Measurements from ENCODE around the gene PIMREG. TPM values are rescaled to one million over a fixed set of nuclear protein-coding genes. Genes with fewer than 3 reads are reported as not detected.
A peak's percentile ranks its signal among the peaks of the same experiment; 100 is the strongest.

The PIMREG gene
- total RNA-seq, 1 experiment from 2014 or later: 28.3 TPM

DNA sequence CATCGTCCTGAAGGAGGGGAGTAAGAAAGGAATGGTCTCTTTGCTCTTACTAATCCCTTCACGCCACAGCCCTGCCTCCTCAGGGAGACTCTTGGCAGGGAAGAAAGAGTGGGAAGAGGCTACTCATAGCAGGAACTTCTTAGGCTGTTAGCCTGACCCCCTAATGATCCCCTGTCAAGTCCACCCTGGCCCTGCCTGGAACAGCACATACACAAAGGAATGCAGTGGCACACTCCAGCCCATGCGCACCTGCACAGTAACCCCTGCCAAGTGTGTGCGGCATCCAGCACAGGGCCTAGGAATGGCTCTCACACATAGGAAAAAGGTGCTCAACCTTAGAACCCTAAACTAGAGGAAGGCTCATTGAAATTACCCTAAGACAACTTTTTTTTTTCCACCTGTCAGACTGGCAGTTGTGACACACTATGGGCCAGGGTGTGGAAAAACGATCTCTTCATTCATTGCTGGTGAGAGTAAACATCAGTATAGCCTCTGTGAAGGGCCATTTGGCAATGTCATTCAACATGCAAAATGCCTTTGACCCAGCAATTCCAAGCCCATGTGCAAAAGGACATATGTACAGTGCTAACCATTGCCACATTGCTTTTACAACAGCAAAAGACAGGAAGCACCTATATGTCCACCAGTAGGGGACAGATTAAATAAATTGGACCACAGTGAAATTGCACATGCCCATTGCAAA lies 50.1 kb downstream of the PIMREG start:
- peak overlapping the region; percentile 30 for H3K27ac Mint-ChIP-seq (ENCODE audit: unreplicated experiment)
- H3K36me3 Mint-ChIP-seq (ENCODE audit: insufficient read depth, unreplicated experiment): no peaks in the 10 kb centered on the region
- no peaks in the 10 kb centered on the region for H3K9me3 Mint-ChIP-seq (ENCODE audit: low read depth, unreplicated experiment)
- peaks cover 19% of the 10 kb centered on the region for H3K4me1 Mint-ChIP-seq (ENCODE audit: low read depth, unreplicated experiment)
- peak; percentile 36 for DNase-seq
- TF ChIP-seq, protein P1, sequence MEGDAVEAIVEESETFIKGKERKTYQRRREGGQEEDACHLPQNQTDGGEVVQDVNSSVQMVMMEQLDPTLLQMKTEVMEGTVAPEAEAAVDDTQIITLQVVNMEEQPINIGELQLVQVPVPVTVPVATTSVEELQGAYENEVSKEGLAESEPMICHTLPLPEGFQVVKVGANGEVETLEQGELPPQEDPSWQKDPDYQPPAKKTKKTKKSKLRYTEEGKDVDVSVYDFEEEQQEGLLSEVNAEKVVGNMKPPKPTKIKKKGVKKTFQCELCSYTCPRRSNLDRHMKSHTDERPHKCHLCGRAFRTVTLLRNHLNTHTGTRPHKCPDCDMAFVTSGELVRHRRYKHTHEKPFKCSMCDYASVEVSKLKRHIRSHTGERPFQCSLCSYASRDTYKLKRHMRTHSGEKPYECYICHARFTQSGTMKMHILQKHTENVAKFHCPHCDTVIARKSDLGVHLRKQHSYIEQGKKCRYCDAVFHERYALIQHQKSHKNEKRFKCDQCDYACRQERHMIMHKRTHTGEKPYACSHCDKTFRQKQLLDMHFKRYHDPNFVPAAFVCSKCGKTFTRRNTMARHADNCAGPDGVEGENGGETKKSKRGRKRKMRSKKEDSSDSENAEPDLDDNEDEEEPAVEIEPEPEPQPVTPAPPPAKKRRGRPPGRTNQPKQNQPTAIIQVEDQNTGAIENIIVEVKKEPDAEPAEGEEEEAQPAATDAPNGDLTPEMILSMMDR (IDR thresholded peaks at IDR 0.05; ENCODE audit: unreplicated experiment): no peak
- H3K27me3 Mint-ChIP-seq (ENCODE audit: unreplicated experiment): no peaks in the 10 kb centered on the region
- BruUV-seq (replicated peaks): no TSS peak
- H3K4me3 Mint-ChIP-seq (ENCODE audit: low read depth, unreplicated experiment): no peak overlapping the region
- intact Hi-C loops (cut with micrococcal nuclease; ENCODE audit: unreplicated experiment): no loop called here
- CTCF ChIA-PET: no interaction called here

DNA sequence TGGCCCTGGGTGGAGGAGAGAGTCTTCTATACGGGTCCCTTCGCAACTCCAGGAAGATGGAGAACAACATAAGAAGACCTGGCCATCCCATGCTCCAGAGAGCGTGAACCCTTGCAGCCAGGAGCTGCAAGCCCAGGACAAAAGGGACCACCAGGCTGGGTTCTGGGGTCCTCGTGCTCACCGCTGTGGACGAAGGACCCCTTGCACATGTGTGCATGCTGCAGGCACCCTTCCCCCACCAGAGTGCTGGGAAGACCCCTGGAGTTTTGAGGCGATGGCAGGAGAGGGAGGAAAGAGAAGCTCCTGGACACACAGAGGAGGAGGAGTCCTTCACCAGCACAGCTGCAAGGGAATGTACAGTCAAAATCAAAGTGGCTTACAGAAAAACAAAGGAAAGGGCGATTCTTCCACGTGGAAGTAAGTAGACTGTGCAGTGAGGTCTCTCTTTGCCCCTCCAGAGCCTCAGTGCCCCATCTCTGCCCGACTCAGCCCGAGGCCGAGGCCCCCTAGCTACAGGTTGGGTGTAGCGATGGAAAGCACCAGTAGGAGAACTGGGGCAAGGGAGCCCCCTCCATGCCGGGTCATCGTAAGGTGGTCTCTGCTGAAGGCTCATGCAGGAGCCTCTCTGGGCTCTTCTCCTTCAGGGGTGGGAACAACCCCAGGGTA lies 51.3 kb downstream of the PIMREG start:
- Mint-ChIP-seq H3K9me3 (ENCODE audit: low read depth, unreplicated experiment) (no peaks in the 10 kb centered on the region), H3K36me3 (ENCODE audit: insufficient read depth, unreplicated experiment) (no peaks in the 10 kb centered on the region), H3K4me3 (ENCODE audit: low read depth, unreplicated experiment) (no peak overlapping the region), H3K4me1 (ENCODE audit: low read depth, unreplicated experiment) (peaks cover 19% of the 10 kb centered on the region), H3K27me3 (ENCODE audit: unreplicated experiment) (no peaks in the 10 kb centered on the region), H3K27ac (ENCODE audit: unreplicated experiment) (no peak overlapping the region)
- CTCF ChIA-PET: no interaction called here
- TF ChIP-seq, protein P1 (IDR thresholded peaks at IDR 0.05; ENCODE audit: unreplicated experiment): no peak
- BruUV-seq (replicated peaks): no TSS peak
- DNase-seq: no peak
- intact Hi-C loops (cut with micrococcal nuclease; ENCODE audit: unreplicated experiment): no loop called here

DNA sequence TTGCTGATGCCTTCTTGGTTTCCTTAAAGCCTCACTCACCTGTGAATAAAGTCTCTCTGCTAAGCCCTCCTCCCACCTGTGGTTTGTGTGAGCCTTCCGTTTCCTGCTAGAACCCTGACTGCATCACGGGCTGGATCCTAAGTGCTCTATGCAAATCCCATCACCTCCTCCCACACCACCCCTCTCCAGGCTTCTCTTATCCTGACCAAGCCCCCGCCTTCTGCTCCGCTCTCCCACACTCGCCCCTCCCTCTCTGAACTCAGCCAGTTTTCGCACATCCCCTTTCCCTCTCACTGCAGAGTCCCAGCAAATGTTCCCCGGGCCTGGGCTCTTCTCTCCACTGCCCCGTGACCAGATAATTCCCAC lies 51.8 kb downstream of the PIMREG start:
- H3K27ac Mint-ChIP-seq (ENCODE audit: unreplicated experiment): no peak overlapping the region
- TF ChIP-seq, protein P1 (IDR thresholded peaks at IDR 0.05; ENCODE audit: unreplicated experiment): no peak

DNA sequence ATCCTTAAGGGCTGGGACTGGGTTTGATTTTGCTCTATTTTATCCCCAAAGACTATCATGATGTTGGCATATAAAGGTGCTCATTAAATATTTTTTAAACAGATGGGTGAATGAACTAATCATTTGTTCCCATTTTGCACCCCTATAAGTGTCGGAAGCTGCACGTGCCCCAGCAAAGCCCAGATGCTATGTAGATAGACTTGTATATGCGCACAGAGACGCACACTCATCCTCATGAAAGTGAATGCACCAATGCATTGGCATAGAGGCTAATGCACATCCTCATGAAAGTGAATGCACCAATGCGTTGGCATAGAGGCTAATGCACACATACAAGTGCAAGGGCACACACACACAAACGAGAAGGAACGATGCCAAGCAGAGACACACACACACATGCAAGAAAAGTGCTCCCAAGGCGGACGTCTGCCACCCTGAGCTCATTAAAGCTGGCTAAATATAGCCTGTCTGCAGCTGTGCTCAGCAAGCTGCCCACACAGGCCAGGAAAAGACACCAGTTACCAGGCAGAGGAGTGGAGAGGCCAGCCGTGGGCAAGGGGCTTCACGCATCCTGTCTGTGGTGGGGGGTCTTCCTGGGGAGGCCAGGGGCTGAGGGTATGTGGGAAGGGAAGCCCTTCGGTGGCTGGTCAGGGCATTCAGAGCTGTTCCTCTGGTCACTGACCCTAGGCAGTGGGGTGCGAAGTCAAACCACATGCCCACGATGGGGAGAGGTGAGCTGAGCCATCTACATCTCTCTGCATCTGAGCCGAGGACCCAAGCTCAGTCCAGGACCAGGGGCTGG lies 52.6 kb downstream of the PIMREG start:
- no TSS peak for BruUV-seq (replicated peaks)
- H3K27ac Mint-ChIP-seq (ENCODE audit: unreplicated experiment): no peak overlapping the region
- H3K36me3 Mint-ChIP-seq (ENCODE audit: insufficient read depth, unreplicated experiment): no peaks in the 10 kb centered on the region
- TF ChIP-seq, protein P1 (IDR thresholded peaks at IDR 0.05; ENCODE audit: unreplicated experiment): no peak
- intact Hi-C loops (cut with micrococcal nuclease; ENCODE audit: unreplicated experiment): no loop called here
- no peaks in the 10 kb centered on the region for H3K27me3 Mint-ChIP-seq (ENCODE audit: unreplicated experiment)
- no peak for DNase-seq
- CTCF ChIA-PET: no interaction called here
- H3K9me3 Mint-ChIP-seq (ENCODE audit: low read depth, unreplicated experiment): no peaks in the 10 kb centered on the region
- H3K4me3 Mint-ChIP-seq (ENCODE audit: low read depth, unreplicated experiment): no peak overlapping the region
- H3K4me1 Mint-ChIP-seq (ENCODE audit: low read depth, unreplicated experiment): peaks cover 19% of the 10 kb centered on the region

More for the DNA sequence above, 51.8 kb downstream of the PIMREG start:
- CTCF ChIA-PET: no interaction called here
- no peak for DNase-seq
- Mint-ChIP-seq H3K4me3 (ENCODE audit: low read depth, unreplicated experiment) (no peak overlapping the region), H3K36me3 (ENCODE audit: insufficient read depth, unreplicated experiment) (no peaks in the 10 kb centered on the region), H3K9me3 (ENCODE audit: low read depth, unreplicated experiment) (no peaks in the 10 kb centered on the region), H3K4me1 (ENCODE audit: low read depth, unreplicated experiment) (peaks cover 19% of the 10 kb centered on the region), H3K27me3 (ENCODE audit: unreplicated experiment) (no peaks in the 10 kb centered on the region)
- intact Hi-C loops (cut with micrococcal nuclease; ENCODE audit: unreplicated experiment): no loop called here
- no TSS peak for BruUV-seq (replicated peaks)

Data from Calu3 (cell line).